Transverse colon (tissue), 4 donors: ENCODE results near the gene THBS3.

Experiments
- POLR2AphosphoS5 ChIP-seq, 3 donors: sonication (generic); formaldehyde crosslinking; IDR thresholded peaks; one replicate each; pipeline ENCODE4 v1.6.1; 2016; ENCODE audit warnings: antibody characterized with exemption in 3 of 3
- TF ChIP-seq, protein P1 (sequence below), 5 experiments: fragments of 200-600 bp in 3 of 5; fragments of 450-650 bp in 2 of 5; sonication (generic) in 3 of 5; IDR thresholded peaks; 1 replicate in 2 of 5; 2 replicates in 3 of 5; pipeline ENCODE4 v1.5.1; 2016 to 2017; ENCODE audit warnings: antibody characterized with exemption in 5 of 5, inconsistent platforms in 3 of 5, mild to moderate bottlenecking in 2 of 5, moderate library complexity in 1 of 5

- TF ChIP-seq, protein P1, sequence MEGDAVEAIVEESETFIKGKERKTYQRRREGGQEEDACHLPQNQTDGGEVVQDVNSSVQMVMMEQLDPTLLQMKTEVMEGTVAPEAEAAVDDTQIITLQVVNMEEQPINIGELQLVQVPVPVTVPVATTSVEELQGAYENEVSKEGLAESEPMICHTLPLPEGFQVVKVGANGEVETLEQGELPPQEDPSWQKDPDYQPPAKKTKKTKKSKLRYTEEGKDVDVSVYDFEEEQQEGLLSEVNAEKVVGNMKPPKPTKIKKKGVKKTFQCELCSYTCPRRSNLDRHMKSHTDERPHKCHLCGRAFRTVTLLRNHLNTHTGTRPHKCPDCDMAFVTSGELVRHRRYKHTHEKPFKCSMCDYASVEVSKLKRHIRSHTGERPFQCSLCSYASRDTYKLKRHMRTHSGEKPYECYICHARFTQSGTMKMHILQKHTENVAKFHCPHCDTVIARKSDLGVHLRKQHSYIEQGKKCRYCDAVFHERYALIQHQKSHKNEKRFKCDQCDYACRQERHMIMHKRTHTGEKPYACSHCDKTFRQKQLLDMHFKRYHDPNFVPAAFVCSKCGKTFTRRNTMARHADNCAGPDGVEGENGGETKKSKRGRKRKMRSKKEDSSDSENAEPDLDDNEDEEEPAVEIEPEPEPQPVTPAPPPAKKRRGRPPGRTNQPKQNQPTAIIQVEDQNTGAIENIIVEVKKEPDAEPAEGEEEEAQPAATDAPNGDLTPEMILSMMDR (IDR thresholded peaks at IDR 0.05): peak; percentile 96 to 99 (median 98)
- TF ChIP-seq POLR2AphosphoS5 (IDR thresholded peaks at IDR 0.05): peak; percentile 25 to 61 (median 53)
These were observed 14.3 kb downstream of the THBS3 start for GRCh38 chr1:155193275-155193990.
